Breast epithelium (tissue), 4 donors: ENCODE measurements around the gene UFM1. TPM values are rescaled to one million over a fixed set of nuclear protein-coding genes. Genes with fewer than 3 reads are reported as not detected.

Experiments
- DNase-seq, 2 donors: peaks; one replicate each; pipeline ENCODE4 v3.0.0-alpha.2; 2019; ENCODE audit warnings: low spot score in 2 of 2
- H3K27ac ChIP-seq, 2 donors: fragments of 200-600 bp; sonication (generic) in 1 of 2; one replicate each; pipeline ENCODE4 v1.5.1; 2016 to 2019; ENCODE audit warnings: mild to moderate bottlenecking in 1 of 2
- H3K27me3 ChIP-seq, 2 donors: fragments of 200-600 bp; sonication (generic) in 1 of 2; one replicate each; pipeline versions ENCODE4 v1.5.1 to v1.6.0; 2017 to 2019; ENCODE audit warnings: control low read depth in 1 of 2, mild to moderate bottlenecking in 1 of 2
- H3K36me3 ChIP-seq: fragments of 200-600 bp; one replicate; pipeline ENCODE4 v1.5.1; 2019
- H3K4me1 ChIP-seq, 2 donors: fragments of 200-600 bp; sonication (generic); one replicate each; pipeline ENCODE4 v1.5.1; 2016 to 2019; ENCODE audit warnings: control low read depth in 1 of 2
- H3K4me3 ChIP-seq, 3 donors: fragments of 200-600 bp; sonication (generic); 1 replicate in 2 of 3; 2 replicates in 1 of 3; pipeline ENCODE4 v1.5.1; 2016 to 2019; ENCODE audit warnings: mild to moderate bottlenecking in 3 of 3, moderate library complexity in 2 of 3
- H3K9me3 ChIP-seq, 2 donors: fragments of 200-600 bp; sonication (generic) in 1 of 2; one replicate each; pipeline ENCODE4 v1.5.1; 2016 to 2019; ENCODE audit warnings: control low read depth in 1 of 2
- POLR2A ChIP-seq: fragments of 450-650 bp; IDR thresholded peaks from one replicate; pipeline ENCODE4 v1.6.1; 2016; ENCODE audit warnings: antibody characterized with exemption, mild to moderate bottlenecking, moderate library complexity
- POLR2AphosphoS5 ChIP-seq, 3 donors: sonication (generic); formaldehyde crosslinking; IDR thresholded peaks; one replicate each; pipeline ENCODE4 v1.6.1; 2017; ENCODE audit warnings: antibody characterized with exemption in 3 of 3
- intact Hi-C: fragments of 100-400 bp; cut with DNase I; formaldehyde crosslinking; loops from one replicate; pipeline ENCODE4 v1.15.1; 2023; ENCODE audit warnings: low total_unique reads
- total RNA-seq, 3 donors: library from RNA; depleted of rRNA; stranded (reverse); fragments of >200 nt; gene quantifications; one replicate each; pipeline ENCODE4 v1.1.0, GENCODE V29; 2016
- TF ChIP-seq, protein P1 (sequence below), 3 donors: fragments of 450-650 bp; IDR thresholded peaks; one replicate each; pipeline ENCODE4 v1.5.1; 2016 to 2017; ENCODE audit warnings: antibody characterized with exemption in 3 of 3, mild to moderate bottlenecking in 3 of 3, moderate library complexity in 3 of 3

The UFM1 gene
- total RNA-seq, 3 donors from 2014 or later, result 52.2 to 80.1 (median 58.7) TPM

DNA sequence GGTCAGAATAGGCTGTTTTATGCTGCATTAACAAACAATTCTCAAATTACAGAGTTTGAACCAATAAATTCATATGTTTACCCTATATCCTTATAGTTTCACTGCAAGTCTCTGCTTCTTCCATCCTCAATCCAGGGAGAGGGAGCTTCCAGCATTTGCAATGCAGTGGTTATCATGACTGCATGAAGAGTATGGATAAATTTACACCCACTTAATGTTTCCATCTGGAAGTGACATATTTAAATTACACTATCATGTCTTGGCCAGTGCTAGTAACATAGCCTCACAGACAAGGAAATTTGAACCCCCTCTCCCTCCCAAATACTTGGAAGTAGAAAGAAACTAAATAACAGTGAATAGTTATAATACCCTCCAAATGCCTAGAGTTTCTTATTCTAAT lies 33.5 kb upstream of the UFM1 start:
- TF ChIP-seq POLR2A (no peak), POLR2AphosphoS5 (IDR thresholded peaks at IDR 0.05) (no peak)
- TF ChIP-seq, protein P1, sequence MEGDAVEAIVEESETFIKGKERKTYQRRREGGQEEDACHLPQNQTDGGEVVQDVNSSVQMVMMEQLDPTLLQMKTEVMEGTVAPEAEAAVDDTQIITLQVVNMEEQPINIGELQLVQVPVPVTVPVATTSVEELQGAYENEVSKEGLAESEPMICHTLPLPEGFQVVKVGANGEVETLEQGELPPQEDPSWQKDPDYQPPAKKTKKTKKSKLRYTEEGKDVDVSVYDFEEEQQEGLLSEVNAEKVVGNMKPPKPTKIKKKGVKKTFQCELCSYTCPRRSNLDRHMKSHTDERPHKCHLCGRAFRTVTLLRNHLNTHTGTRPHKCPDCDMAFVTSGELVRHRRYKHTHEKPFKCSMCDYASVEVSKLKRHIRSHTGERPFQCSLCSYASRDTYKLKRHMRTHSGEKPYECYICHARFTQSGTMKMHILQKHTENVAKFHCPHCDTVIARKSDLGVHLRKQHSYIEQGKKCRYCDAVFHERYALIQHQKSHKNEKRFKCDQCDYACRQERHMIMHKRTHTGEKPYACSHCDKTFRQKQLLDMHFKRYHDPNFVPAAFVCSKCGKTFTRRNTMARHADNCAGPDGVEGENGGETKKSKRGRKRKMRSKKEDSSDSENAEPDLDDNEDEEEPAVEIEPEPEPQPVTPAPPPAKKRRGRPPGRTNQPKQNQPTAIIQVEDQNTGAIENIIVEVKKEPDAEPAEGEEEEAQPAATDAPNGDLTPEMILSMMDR (IDR thresholded peaks at IDR 0.05), result no peak
- Histone ChIP-seq H3K36me3 (no peaks in the 10 kb centered on the region), H3K4me3 (no peak overlapping the region), H3K27me3 (no peaks in the 10 kb centered on the region), H3K9me3 (no peaks in the 10 kb centered on the region), H3K27ac (no peak overlapping the region), H3K4me1 (no peaks in the 10 kb centered on the region)
- DNase-seq, result no peak
- intact Hi-C loops, result no loop called here

DNA sequence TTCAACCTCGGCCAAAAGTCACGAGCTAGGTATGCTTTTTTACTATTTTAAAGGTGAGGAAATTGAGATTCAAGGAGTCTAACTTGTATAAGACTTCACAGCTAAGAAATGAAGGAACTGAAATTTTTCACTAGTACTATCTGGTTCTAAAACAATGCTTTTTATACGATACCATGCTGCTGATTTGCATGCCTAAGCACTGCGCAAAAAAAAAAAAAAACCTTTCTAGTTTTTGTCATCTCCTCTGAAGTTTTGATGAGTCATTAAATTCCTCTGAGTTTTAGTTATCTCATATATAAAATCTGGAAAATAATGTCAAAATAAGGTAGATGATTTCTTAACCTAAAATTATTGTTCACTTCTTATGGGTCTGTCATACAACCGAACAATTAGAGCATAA lies 28.0 kb upstream of the UFM1 start:
- intact Hi-C loops, result loop anchor here (10.0 kb wide), 1 partner anchor 253 kb away; no protein-coding TSS in a partner anchor
- Histone ChIP-seq H3K36me3 (no peaks in the 10 kb centered on the region), H3K4me1 (no peaks in the 10 kb centered on the region), H3K27ac (no peak overlapping the region), H3K27me3 (no peaks in the 10 kb centered on the region), H3K9me3 (peaks cover 0 to 7% of the 10 kb centered on the region in 2 donors), H3K4me3 (no peak overlapping the region)
- TF ChIP-seq POLR2AphosphoS5 (IDR thresholded peaks at IDR 0.05), result no peak
- TF ChIP-seq, protein P1 (IDR thresholded peaks at IDR 0.05), result no peak
- TF ChIP-seq POLR2A, result no peak
- DNase-seq, result no peak

DNA sequence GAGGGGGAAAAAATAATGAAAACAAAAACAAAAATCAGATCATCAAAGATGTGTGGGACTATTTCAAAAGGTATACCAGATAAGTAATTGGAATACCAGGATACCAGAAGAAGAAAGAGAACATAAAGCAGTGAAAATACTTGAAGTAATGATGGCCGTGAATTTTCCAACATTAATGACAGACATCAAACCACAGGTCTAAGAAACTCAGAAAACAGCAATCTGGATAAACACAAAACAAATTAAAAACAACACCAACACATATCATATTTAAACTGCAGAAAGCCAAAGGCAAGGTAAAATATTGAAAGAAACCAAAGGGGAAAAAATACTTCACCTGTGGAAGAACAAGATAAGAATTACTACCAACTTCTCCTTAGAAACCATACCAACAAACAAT lies 24.2 kb upstream of the UFM1 start:
- intact Hi-C loops, result loop anchor here (10.0 kb wide), 1 partner anchor 249 kb away; no protein-coding TSS in a partner anchor
- TF ChIP-seq POLR2A (no peak), POLR2AphosphoS5 (IDR thresholded peaks at IDR 0.05) (no peak)
- TF ChIP-seq, protein P1 (IDR thresholded peaks at IDR 0.05), result no peak
- Histone ChIP-seq H3K4me1 (no peaks in the 10 kb centered on the region), H3K9me3 (peaks cover 0 to 7% of the 10 kb centered on the region in 2 donors), H3K27me3 (no peaks in the 10 kb centered on the region), H3K4me3 (no peak overlapping the region), H3K27ac (no peak overlapping the region), H3K36me3 (no peaks in the 10 kb centered on the region)
- no peak for DNase-seq

DNA sequence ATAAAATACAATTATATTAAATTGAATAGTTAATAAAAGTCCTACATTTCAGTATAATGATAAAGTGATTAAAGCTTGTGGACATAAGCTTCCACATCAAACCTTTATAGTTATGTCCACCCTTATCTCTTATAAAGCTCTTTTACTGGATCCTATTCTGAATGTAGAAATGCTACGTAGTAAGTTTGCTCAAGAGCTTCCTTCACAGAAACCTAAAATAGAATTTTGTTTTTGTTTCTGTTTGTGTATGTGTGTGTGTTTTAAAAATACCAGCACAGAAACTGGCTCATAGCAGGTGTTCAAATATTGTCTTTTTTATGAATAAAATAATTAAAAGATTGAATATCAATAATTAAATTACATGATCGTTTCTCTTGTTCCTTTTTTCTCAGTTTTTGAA lies 21.0 kb upstream of the UFM1 start:
- peaks cover 0 to 7% of the 10 kb centered on the region in 2 donors for H3K9me3 ChIP-seq
- no peak for DNase-seq
- no peaks in the 10 kb centered on the region for H3K36me3 ChIP-seq
- H3K27me3 ChIP-seq, result no peaks in the 10 kb centered on the region
- no peak overlapping the region for H3K27ac ChIP-seq
- intact Hi-C loops, result loop anchor here (10.0 kb wide), 1 partner anchor 246 kb away; no protein-coding TSS in a partner anchor
- TF ChIP-seq, protein P1 (IDR thresholded peaks at IDR 0.05), result no peak
- TF ChIP-seq POLR2A (no peak), POLR2AphosphoS5 (IDR thresholded peaks at IDR 0.05) (no peak)
- no peaks in the 10 kb centered on the region for H3K4me1 ChIP-seq
- H3K4me3 ChIP-seq, result no peak overlapping the region

DNA sequence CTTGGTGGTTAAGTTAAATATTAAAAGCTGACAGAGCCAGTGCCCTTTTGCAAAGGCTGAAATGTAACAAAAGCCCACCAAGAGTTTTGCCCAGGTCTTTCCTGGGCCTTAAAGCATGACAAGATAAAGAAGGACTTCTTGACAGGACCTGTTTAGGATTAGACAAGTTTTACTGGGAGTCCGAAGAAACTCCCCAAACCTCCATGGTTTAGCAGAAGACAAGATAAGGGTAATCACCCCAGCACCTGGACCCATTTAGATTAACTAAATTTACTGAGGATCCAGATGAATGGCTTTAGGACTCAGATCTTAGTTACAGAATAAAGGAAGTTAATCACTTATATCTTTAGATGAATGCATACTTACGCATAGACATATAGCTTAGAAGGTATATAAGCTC lies 14.8 kb upstream of the UFM1 start:
- TF ChIP-seq POLR2A, result no peak
- TF ChIP-seq, protein P1 (IDR thresholded peaks at IDR 0.05), result no peak
- TF ChIP-seq POLR2AphosphoS5 (IDR thresholded peaks at IDR 0.05), result no peak
- no peaks in the 10 kb centered on the region for H3K36me3 ChIP-seq
- H3K27me3 ChIP-seq, result no peaks in the 10 kb centered on the region
- no peak for DNase-seq
- intact Hi-C loops, result no loop called here
- H3K9me3 ChIP-seq, result no peaks in the 10 kb centered on the region
- H3K4me1 ChIP-seq, result no peaks in the 10 kb centered on the region
- no peak overlapping the region for H3K27ac ChIP-seq
- H3K4me3 ChIP-seq, result no peak overlapping the region
